H9 (cell line): ENCODE data around the gene SIM1. TPM values are rescaled to one million over a fixed set of nuclear protein-coding genes. Genes with fewer than 3 reads are reported as not detected.

Experiments
- DNase-seq: peaks from one replicate; pipeline ENCODE4 v3.0.0-alpha.2; 2017
- H2AFZ ChIP-seq: one replicate; pipeline ENCODE4 v1.6.1; 2013; ENCODE audit warnings: mild to moderate bottlenecking, low read length, control low read depth, moderate library complexity
- H2AK5ac ChIP-seq: 2 replicates; pipeline ENCODE4 v1.6.1; 2013; ENCODE audit warnings: low read length, control low read depth, mixed read lengths; ENCODE audit not compliant: insufficient read length
- H2BK120ac ChIP-seq: one replicate; pipeline ENCODE4 v1.6.1; 2013; ENCODE audit warnings: low read depth, mild to moderate bottlenecking, low read length, control low read depth, inconsistent platforms; ENCODE audit not compliant: poor library complexity, severe bottlenecking
- H2BK12ac ChIP-seq: 2 replicates; pipeline ENCODE4 v1.6.1; 2013; ENCODE audit warnings: low read length, control low read depth, mixed read lengths, low read depth; ENCODE audit not compliant: insufficient read length
- H2BK15ac ChIP-seq: 2 replicates; pipeline ENCODE4 v1.6.1; 2013; ENCODE audit warnings: low read depth, low read length, control low read depth
- H2BK20ac ChIP-seq: one replicate; pipeline ENCODE4 v1.6.1; 2013; ENCODE audit warnings: low read depth, mild to moderate bottlenecking, low read length, control low read depth, inconsistent platforms; ENCODE audit not compliant: poor library complexity, severe bottlenecking
- H2BK5ac ChIP-seq: 2 replicates; pipeline ENCODE4 v1.6.1; 2013; ENCODE audit warnings: low read length, control low read depth, mixed read lengths; ENCODE audit not compliant: insufficient read length
- H3K14ac ChIP-seq: 2 replicates; pipeline ENCODE4 v1.6.1; 2013; ENCODE audit warnings: low read length, control low read depth; ENCODE audit not compliant: insufficient read depth
- H3K18ac ChIP-seq: 2 replicates; pipeline ENCODE4 v1.6.1; 2013; ENCODE audit warnings: low read depth, mild to moderate bottlenecking, mixed read lengths, low read length, control low read depth; ENCODE audit not compliant: insufficient read length
- H3K23ac ChIP-seq: 2 replicates; pipeline ENCODE4 v1.6.1; 2013; ENCODE audit warnings: low read length, control low read depth, mixed read lengths, low read depth; ENCODE audit not compliant: insufficient read length
- H3K23me2 ChIP-seq: 2 replicates; pipeline ENCODE4 v1.6.1; 2013; ENCODE audit warnings: low read depth, mild to moderate bottlenecking, mixed read lengths, low read length, control low read depth; ENCODE audit not compliant: insufficient read length, poor library complexity, severe bottlenecking
- H3K27ac ChIP-seq: 2 replicates; pipeline ENCODE4 v1.5.1; 2013; ENCODE audit warnings: low read length, control low read depth, mixed read lengths, low read depth; ENCODE audit not compliant: insufficient read length
- H3K27me3 ChIP-seq: 2 replicates; pipeline ENCODE4 v1.6.1; 2013; ENCODE audit warnings: low read length, control low read depth, inconsistent platforms; ENCODE audit not compliant: insufficient read depth
- H3K4ac ChIP-seq: 2 replicates; pipeline ENCODE4 v1.6.1; 2013; ENCODE audit warnings: low read depth, mild to moderate bottlenecking, control low read depth, inconsistent platforms, low read length, moderate library complexity
- H3K4me1 ChIP-seq: 2 replicates; pipeline ENCODE4 v1.6.1; 2013; ENCODE audit warnings: low read length, control low read depth, inconsistent platforms; ENCODE audit not compliant: insufficient read depth
- H3K4me2 ChIP-seq: 2 replicates; pipeline ENCODE4 v1.6.1; 2013; ENCODE audit warnings: low read length, control low read depth, mixed read lengths; ENCODE audit not compliant: insufficient read length, insufficient read depth
- H3K56ac ChIP-seq: 2 replicates; pipeline ENCODE4 v1.6.1; 2013; ENCODE audit warnings: low read depth, mild to moderate bottlenecking, mixed read lengths, low read length, control low read depth; ENCODE audit not compliant: insufficient read length
- H3K79me1 ChIP-seq: 2 replicates; pipeline ENCODE4 v1.6.1; 2013; ENCODE audit warnings: low read depth, mild to moderate bottlenecking, moderate library complexity, low read length, control low read depth, inconsistent platforms; ENCODE audit not compliant: insufficient read depth, poor library complexity, severe bottlenecking
- H3K79me2 ChIP-seq: 2 replicates; pipeline ENCODE4 v1.6.1; 2013; ENCODE audit warnings: low read length, control low read depth, inconsistent platforms; ENCODE audit not compliant: insufficient read depth
- H3K9ac ChIP-seq: 2 replicates; pipeline ENCODE4 v1.6.1; 2013; ENCODE audit warnings: low read length, control low read depth, mixed read lengths; ENCODE audit not compliant: insufficient read length; ENCODE audit errors: extremely low read depth
- H3K9me3 ChIP-seq: one replicate; pipeline ENCODE4 v1.6.1; 2013; ENCODE audit warnings: low read depth, low read length, inconsistent platforms; ENCODE audit not compliant: control insufficient read depth
- H3T11ph ChIP-seq: one replicate; pipeline ENCODE4 v1.6.1; 2013; ENCODE audit warnings: mild to moderate bottlenecking, low read length, control low read depth, inconsistent platforms
- H4K20me1 ChIP-seq: one replicate; pipeline ENCODE4 v1.6.1; 2013; ENCODE audit not compliant: control insufficient read depth, insufficient read length, insufficient read depth
- H4K5ac ChIP-seq: 2 replicates; pipeline ENCODE4 v1.6.1; 2013; ENCODE audit warnings: low read depth, mild to moderate bottlenecking, mixed read lengths, low read length, control low read depth; ENCODE audit not compliant: insufficient read length
- H4K8ac ChIP-seq: replicated peaks from 2 replicates; pipeline ENCODE4 v1.6.1; 2013; ENCODE audit warnings: low read length, control low read depth, mixed read lengths, low read depth; ENCODE audit not compliant: insufficient read length
- H4K91ac ChIP-seq: 2 replicates; pipeline ENCODE4 v1.6.1; 2013; ENCODE audit warnings: low read depth, mild to moderate bottlenecking, moderate library complexity, mixed read lengths, low read length, control low read depth; ENCODE audit not compliant: insufficient read length
- H3K27ac Mint-ChIP-seq, 3 experiments: 2 replicates in 2 of 3; 3 replicates in 1 of 3; pipeline ENCODE4 v1.8.0; 2020 to 2021; ENCODE audit warnings: mixed read lengths in 3 of 3, mild to moderate bottlenecking in 1 of 3, moderate library complexity in 1 of 3
- H3K27me3 Mint-ChIP-seq: 2 replicates; pipeline ENCODE4 v1.8.0; 2021; ENCODE audit warnings: low read depth, mild to moderate bottlenecking, moderate library complexity, mixed read lengths
- H3K36me3 Mint-ChIP-seq, 3 experiments: 2 replicates in 2 of 3; 3 replicates in 1 of 3; pipeline ENCODE4 v1.8.0; 2020 to 2021; ENCODE audit warnings: low read depth in 3 of 3, mixed read lengths in 3 of 3; ENCODE audit not compliant: insufficient read depth in 1 of 3
- H3K4me1 Mint-ChIP-seq, 2 experiments: 2 replicates each; pipeline ENCODE4 v1.8.0; 2020; ENCODE audit warnings: mixed read lengths in 2 of 2
- H3K4me3 Mint-ChIP-seq, 2 experiments: 2 replicates in 1 of 2; 3 replicates in 1 of 2; pipeline ENCODE4 v1.8.0; 2020 to 2021; ENCODE audit warnings: mild to moderate bottlenecking in 2 of 2, mixed read lengths in 2 of 2, moderate library complexity in 1 of 2
- H3K9me3 Mint-ChIP-seq, 2 experiments: 2 replicates in 1 of 2; 3 replicates in 1 of 2; pipeline ENCODE4 v1.8.0; 2020; ENCODE audit warnings: mild to moderate bottlenecking in 2 of 2, mixed read lengths in 2 of 2, moderate library complexity in 1 of 2
- WGBS: extraction: QIAGEN DNeasy Blood & Tissue Kit; methylation state at CpG from one replicate; pipeline ENCODE4 v1.1.7; 2013; ENCODE audit warnings: missing lambda C conversion rate, low lambda C conversion rate, mixed read lengths; ENCODE audit not compliant: insufficient read length; ENCODE audit errors: extremely low coverage; 5-methylcytosine and 5-hydroxymethylcytosine counted together
- total RNA-seq: library from RNA; stranded (reverse); gene quantifications from 2 replicates; pipeline ENCODE4 v1.2.1, GENCODE V29; 2021
- TF ChIP-seq, protein P1 (sequence below): fragments of 200-600 bp; sonication (generic); conservative IDR thresholded peaks from 3 replicates; pipeline ENCODE4 v1.8.0; 2021; ENCODE audit warnings: antibody characterized with exemption, mild to moderate bottlenecking

SIM1 gene
- total RNA-seq, 1 experiment from 2014 or later, result not detected

DNA sequence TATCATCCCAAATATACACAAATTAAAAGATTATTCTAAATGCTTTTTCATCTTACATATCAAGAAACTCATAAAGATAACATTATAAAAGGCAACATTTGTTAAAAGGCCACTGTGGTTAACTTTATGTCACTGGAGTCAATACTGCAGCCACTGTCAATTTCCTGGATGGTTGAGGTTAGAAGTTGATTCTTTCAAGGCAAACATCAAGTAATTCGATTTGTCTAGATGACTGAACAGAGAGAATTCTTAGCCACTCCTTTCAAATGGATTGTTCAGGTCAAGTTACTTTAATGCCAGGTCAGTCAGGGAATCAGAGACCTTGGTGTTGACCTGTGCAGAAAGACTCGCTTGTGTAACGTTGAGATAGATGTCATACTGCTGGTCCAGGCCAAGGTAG is 44.4 kb upstream of the SIM1 start:
- TF ChIP-seq, protein P1, sequence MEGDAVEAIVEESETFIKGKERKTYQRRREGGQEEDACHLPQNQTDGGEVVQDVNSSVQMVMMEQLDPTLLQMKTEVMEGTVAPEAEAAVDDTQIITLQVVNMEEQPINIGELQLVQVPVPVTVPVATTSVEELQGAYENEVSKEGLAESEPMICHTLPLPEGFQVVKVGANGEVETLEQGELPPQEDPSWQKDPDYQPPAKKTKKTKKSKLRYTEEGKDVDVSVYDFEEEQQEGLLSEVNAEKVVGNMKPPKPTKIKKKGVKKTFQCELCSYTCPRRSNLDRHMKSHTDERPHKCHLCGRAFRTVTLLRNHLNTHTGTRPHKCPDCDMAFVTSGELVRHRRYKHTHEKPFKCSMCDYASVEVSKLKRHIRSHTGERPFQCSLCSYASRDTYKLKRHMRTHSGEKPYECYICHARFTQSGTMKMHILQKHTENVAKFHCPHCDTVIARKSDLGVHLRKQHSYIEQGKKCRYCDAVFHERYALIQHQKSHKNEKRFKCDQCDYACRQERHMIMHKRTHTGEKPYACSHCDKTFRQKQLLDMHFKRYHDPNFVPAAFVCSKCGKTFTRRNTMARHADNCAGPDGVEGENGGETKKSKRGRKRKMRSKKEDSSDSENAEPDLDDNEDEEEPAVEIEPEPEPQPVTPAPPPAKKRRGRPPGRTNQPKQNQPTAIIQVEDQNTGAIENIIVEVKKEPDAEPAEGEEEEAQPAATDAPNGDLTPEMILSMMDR, result no peak
- Histone ChIP-seq H3K14ac (no peak overlapping the region), H2BK15ac (no peak overlapping the region), H3T11ph (no peak overlapping the region), H2AK5ac (no peak overlapping the region), H3K4me2 (no peak overlapping the region), H3K23ac (no peak overlapping the region), H3K9ac (no peak overlapping the region), H4K91ac (no peak overlapping the region), H3K56ac (no peak overlapping the region), H3K18ac (no peak overlapping the region), H4K20me1 (no peaks in the 10 kb centered on the region), H4K5ac (no peak overlapping the region), H3K79me2 (no peaks in the 10 kb centered on the region), H2BK120ac (no peak overlapping the region), H3K23me2 (no peaks in the 10 kb centered on the region), H2BK5ac (no peak overlapping the region), H3K9me3 (no peaks in the 10 kb centered on the region), H3K4ac (no peak overlapping the region), H2BK20ac (no peak overlapping the region), H3K79me1 (no peaks in the 10 kb centered on the region), H3K27ac (no peak overlapping the region), H3K27me3 (no peaks in the 10 kb centered on the region), H4K8ac (no peak overlapping the region), H2AFZ (no peak overlapping the region), H3K4me1 (no peaks in the 10 kb centered on the region; the same call in 1 of the 2 replicates), H2BK12ac (no peak overlapping the region)
- no peaks in the 10 kb centered on the region for H3K9me3 Mint-ChIP-seq
- no peaks in the 10 kb centered on the region for H3K27me3 Mint-ChIP-seq
- no peak overlapping the region for H3K4me3 Mint-ChIP-seq
- H3K36me3 Mint-ChIP-seq, result peaks cover 3 to 28% (median 9%) of the 10 kb centered on the region in 3 experiments; a peak in 5 of 7 replicates
- H3K27ac Mint-ChIP-seq, result no peak overlapping the region
- no CpG with 5 or more reads among the region's 3 CpGs for WGBS
- no peaks in the 10 kb centered on the region for H3K4me1 Mint-ChIP-seq
- no peak for DNase-seq
